Kidney capillary endothelial cell (primary cell): Measurements from ENCODE around the gene RORC.
A peak's percentile ranks its signal among the peaks of the same experiment; 100 is the strongest.
"Not testable (repeated sequence)": the region's sequence is repeated elsewhere in the genome, so short reads cannot be mapped to it uniquely, and the experiment has no call there.

ENCODE experiments used
- DNase-seq: peaks from one replicate; pipeline ENCODE4 v3.0.0-alpha.2; 2018; ENCODE audit warnings: low spot score

The RORC gene

DNA sequence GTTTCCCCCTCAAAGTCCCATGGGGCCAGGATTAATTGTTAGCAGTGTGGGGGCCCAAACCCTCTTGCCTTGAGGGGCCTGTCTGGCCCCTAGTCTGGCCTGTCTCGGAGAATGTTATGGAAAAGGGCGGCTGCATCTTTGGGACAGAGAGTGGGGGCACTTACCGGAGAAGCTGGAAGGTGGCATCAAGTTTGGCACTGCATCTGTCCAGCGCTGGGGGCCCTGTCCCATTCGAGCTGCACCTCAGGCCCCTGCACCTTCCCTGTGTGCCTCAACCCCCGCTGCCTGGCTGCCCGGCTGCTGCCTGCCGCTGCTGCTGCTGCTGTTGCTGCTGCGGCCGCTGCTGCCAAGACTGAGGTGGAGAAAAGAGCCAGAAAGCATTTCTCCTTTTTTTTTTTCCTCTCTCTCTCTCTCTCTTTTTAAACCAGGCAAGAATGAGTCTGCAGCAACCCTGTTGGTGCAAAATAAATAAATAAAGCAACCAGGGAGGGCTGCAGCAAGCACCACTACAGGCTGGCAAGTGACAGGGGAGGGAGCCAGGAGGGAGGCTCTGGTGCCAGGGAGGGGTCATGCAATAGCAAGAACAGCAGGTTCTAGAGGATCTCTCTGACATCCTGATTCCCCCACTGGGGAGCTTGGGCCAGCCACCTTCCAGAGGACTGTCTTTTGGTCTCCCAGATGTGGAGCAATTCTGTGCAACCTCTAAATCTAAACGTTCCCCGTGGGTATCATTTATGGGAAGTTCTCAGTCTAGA, 26.4 kb downstream of the RORC start, which contains the start of gene LINGO4:
LINGO4 (minus strand) TSS at position 354 of the 755 bp plus-strand sequence. CDS start 2,715 bp downstream, outside the sequence.
- no peak for DNase-seq

DNA sequence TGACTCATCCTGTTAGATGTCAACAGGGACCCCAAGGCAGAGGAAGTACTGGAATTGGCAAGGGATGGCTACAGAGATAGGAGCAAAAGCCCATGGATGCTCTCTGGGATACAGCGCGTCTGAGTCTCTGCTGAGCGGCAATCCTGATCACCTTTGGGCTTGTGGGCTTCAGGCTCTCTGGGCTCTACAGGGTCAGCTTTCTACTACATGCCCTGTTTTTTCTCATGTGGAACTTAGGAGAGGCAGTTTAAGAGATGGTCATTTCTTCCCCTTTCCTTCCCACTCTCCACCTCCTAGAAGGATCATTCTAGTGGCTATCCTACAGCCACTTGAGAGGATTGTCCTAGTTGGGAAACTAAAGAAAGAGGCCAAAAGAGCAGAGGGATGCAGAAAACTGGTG, 27.7 kb downstream of the RORC start:
- DNase-seq = no peak

GRCh38 chr1:151803164-151803563, 28.4 kb downstream of the RORC start:
- no peak for DNase-seq

DNA sequence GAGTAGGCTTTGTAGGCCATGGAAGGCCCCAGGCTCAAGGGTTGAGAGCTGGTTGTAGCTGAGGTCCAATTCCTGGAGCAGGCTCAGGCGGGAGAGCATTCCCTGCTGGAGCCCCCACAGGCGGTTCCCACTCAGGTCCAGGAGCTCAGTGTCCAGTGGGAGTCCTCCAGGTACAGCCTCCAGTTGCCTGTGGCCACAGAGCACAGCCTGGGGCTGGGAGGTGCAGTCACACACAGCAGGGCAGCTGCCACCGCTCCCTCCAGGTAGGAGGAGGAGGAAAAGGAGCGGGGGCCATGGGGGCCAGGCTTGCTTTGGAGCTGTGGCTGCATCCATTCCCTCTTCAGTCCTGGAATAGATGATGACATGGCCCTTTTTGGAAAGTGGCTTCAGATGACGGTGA, 29.2 kb downstream of the RORC start:
- DNase-seq = no peak

- DNase-seq = no peak
Observed at GRCh38 chr1:151801846-151802245, 29.8 kb downstream of the RORC start.

GRCh38 chr1:151801310-151801820, 30.2 kb downstream of the RORC start:
- DNase-seq = no peak

DNA sequence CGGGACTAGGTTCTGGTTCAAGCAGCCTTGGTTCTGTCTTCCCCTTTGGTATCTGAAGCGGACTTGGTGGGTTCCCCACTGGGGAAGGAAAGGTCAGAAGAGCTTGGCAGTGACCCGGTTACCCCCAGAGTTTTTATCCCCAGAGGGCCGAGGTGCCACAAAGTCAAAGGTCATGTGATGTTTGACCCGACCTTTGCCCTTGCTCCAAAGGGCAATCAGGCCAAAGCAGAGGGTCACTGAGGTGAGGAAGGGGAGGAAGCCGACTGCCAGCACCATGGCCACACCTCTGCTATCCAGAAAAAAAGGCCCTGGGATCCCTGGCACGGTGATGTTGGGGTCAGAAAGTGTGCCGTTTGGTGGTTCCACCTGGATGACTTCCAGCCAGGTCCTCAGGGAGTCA, 30.8 kb downstream of the RORC start:
- DNase-seq = no peak

GRCh38 chr1:151799179-151800022, 32.2 kb downstream of the RORC start:
- no peak for DNase-seq

DNA sequence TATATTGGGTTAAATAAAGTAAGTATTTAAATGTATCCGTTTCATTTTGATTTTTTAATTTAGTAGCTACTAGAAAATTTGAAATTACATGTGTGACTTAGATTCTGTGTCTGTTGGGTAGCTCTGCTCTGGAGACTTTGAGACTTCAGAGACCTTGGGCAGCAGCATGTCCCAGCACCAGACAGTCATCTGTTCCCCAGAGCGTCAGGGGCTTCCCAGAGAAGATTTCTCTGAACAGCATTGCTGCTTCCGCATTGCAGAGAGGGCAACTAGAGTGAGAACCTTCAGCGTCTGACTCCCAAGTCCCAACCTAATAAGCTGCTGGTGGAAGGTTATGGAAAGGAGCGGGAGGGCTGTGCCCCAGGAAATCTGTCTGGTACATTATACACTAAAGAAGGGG, 33.0 kb downstream of the RORC start:
- no peak for DNase-seq

- peak; percentile 15 for DNase-seq
Observed at GRCh38 chr1:151790940-151791651, 40.5 kb downstream of the RORC start.

GRCh38 chr1:151790071-151790939, 41.3 kb downstream of the RORC start, which contains the start of gene TDRKH:
TDRKH (minus strand) TSS chr1:151790500; CDS start chr1:151783022, 7,478 bp downstream.
- peak; percentile 99 for DNase-seq

DNA sequence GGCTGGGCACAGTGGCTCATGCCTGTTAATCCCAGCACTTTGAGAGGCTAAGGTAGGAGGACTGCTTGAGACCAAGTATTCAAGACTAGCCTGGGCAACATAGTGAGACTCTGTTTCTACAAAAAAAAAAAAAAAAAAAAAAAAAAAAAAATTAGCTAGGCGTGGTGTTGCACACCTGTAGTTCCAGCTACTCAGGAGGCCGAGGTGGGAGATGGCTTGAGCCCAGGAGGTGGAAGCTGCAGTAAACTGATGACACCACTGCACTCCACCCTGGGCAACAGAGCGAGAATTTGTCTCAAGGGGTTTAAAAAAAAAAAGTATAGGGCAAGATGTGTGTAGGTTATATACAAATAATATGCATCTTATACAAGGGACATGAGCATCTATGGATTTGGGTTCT, 43.9 kb downstream of the RORC start:
- DNase-seq = no peak

DNA sequence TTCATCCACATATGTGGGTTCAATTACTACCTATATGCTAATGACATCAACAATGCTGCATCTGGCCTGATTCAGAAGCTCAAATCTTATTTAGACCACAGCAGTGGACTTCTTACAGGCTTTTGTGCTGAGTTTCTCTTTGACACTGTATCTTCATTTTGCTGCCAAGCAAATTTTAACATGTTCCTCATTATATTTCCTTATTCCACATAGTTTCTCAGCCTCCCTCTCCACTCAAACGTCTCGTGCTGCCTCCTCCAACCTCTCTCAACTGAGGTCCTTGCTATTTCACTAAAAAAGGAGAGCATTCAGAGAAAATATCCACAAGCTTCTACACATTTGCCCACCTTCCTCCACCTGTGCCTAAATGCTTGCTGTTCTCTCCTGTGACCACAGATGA, 47.8 kb downstream of the RORC start:
- DNase-seq = no peak

DNA sequence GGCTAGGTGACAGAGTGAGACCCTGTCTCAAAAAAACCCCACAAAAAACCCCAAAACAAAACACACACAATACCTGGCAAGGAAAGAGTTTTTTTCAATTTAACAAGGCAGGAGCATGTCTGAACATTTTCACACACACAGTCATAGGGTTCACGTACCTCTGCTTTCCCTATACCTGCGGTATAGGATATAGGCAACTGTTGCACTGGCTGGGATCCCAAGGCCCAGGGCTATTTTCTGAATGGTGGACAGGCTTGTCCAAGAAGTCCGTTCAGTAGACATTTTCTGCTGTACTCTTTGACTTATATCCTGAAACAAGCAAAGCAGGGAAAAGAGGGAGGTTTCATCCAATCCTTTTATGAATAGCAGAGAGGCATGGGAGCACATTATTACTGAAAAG, 48.9 kb downstream of the RORC start:
- no peak for DNase-seq

GRCh38 chr1:151782026-151782425, 49.6 kb downstream of the RORC start:
- not testable (repeated sequence) for DNase-seq

DNA sequence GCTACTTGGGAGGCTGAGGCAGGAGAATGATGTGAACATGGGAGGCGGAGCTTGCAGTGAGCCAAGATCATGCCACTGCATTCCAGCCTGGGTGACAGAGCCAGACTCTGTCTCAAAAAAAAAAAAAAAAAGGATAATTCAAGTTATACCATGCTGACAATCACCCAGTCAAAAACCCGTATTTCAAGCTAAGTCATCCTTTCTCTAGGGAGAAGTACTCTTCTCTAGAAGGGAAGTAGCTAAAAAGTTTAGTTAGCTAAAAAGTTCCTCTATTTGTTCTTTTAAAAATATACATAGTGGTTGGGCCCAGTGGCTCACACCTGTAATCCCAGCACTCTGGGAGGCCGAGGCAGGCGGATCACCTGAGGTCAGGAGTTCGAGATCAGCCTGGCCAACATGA, 50.9 kb downstream of the RORC start:
- not testable (repeated sequence) for DNase-seq

- no peak for DNase-seq
Observed at GRCh38 chr1:151779852-151780251, 51.8 kb downstream of the RORC start.

GRCh38 chr1:151777317-151777716, 54.3 kb downstream of the RORC start:
- DNase-seq = no peak

- DNase-seq = no peak
Observed at GRCh38 chr1:151776665-151777062, 54.9 kb downstream of the RORC start.

DNA sequence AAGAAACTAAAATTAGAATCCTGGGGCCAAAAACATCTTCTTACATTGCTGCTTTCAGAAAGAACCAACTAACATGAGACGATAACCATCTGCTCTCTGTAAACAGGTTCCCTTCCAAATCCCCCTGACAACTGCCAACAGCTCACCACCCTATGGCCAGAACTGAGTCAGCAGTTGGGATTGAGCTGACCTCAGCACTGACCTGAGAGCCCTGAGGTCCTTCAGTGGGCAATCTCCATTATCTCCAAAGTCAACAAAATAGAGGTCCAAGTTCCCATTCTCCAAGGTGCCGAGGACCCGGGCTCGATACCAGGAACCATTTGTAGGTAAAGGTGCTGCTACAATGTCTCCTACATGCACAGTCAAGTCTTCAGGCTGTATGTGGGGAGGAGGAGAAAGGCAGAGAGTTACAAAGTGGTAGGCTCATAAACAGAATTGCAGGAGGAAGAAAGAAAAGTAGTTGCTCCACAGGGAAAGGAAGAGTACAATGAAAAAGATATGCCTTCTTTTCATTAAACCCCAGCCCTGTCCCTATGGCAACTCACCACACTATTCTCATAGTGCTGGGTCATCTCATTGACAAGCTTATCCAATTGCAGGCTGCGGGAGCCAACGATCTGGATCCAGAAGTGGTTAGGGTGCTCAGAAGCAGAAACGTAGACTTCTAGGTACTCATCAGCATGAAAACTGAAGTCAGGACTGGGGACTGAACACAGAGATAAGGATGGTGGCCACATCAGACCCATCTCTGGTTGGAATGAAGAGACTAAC, 55.5 kb downstream of the RORC start:
- no peak for DNase-seq
